Omental fat pad (tissue), 4 donors: Measurements from ENCODE around the gene GGN. TPM values are rescaled to one million over a fixed set of nuclear protein-coding genes. Genes with fewer than 3 reads are reported as not detected.
A peak's percentile ranks its signal among the peaks of the same experiment; 100 is the strongest.

Experiments used
- ATAC-seq: fragments of 150-250 bp; one replicate; pipeline ENCODE4 v1.9.1; 2016; ENCODE audit warnings: mild to moderate bottlenecking, moderate library complexity; ENCODE audit not compliant: low FRiP score
- DNase-seq: peaks from one replicate; pipeline ENCODE4 v3.0.0-alpha.2; 2019; ENCODE audit warnings: low spot score
- CTCF ChIP-seq, 3 donors: fragments of 450-650 bp; IDR thresholded peaks; one replicate each; pipeline ENCODE4 v1.5.1; 2016 to 2017; ENCODE audit warnings: antibody characterized with exemption in 3 of 3, mild to moderate bottlenecking in 3 of 3, moderate library complexity in 2 of 3
- total RNA-seq, 4 donors: library from RNA; depleted of rRNA; stranded (reverse); fragments of >200 nt; gene quantifications; one replicate each; pipeline ENCODE4 v1.1.0, GENCODE V29; 2016

GGN gene
- total RNA-seq, 4 donors from 2014 or later: not detected

- no peak for TF ChIP-seq CTCF (IDR thresholded peaks at IDR 0.05)
- DNase-seq: no peak
- no peak for ATAC-seq
Measured at GRCh38 chr19:38391911-38392464, 4.2 kb upstream of the GGN start.

DNA sequence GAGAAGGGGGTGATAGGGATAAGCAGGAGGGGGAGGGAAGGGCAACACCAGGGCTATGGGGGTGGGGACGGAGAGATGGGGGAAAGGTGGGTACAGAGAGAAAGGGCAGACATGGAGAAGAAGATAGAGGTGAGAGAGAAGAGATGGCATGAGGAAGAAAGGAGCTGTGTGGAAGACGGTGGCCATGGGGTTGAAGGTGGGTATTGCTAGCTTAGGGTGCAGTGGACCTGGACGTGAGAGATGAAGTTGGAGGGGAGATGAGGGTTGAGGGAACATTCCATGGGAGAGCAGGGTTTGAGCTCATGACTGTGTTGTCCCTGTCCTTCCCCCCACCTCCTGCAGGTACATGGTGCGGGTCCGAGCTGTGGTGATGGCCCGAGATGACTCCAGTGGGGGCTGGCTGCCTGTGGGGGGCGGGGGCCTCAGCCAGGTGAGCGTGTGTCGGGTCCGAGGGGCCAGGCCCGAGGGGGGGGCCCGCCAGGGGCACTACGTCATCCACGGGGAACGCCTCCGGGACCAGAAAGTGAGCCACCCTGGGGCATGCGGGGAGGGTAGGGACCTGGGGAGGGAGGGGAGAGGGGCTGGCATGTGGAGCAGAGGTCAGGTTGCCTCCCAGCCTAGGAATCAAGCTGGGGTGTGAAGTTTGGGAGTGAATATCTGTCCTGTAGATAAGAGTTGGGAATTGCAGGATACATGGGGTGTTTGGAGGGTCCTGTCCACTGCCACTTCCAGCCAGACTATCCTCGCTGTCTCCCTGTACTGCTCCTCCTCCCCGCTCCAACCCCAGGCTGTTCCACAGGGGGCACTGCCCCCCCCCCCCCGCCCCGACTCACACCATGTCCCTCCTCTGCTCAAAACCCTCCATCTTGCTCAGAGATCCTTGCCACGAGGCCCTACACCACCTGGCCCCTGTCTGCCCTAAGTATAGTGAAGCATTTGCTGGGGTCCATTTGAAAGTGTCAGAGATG lies 2.4 kb upstream of the GGN start:
- no peak for ATAC-seq
- DNase-seq: no peak
- TF ChIP-seq CTCF (IDR thresholded peaks at IDR 0.05): no peak

- ATAC-seq: no peak
- TF ChIP-seq CTCF (IDR thresholded peaks at IDR 0.05): no peak
- no peak for DNase-seq
Measured at GRCh38 chr19:38389101-38389925, 1.5 kb upstream of the GGN start.

GRCh38 chr19:38388349-38389100 lies 691 bp upstream of the GGN start, which contains the start of gene SPRED3:
Gene SPRED3, plus strand, starts transcription at chr19:38388697. Its CDS starts 1,606 bp downstream, at chr19:38390303.
- TF ChIP-seq CTCF (IDR thresholded peaks at IDR 0.05): no peak
- ATAC-seq (peak; percentile 6), DNase-seq (no peak)

DNA sequence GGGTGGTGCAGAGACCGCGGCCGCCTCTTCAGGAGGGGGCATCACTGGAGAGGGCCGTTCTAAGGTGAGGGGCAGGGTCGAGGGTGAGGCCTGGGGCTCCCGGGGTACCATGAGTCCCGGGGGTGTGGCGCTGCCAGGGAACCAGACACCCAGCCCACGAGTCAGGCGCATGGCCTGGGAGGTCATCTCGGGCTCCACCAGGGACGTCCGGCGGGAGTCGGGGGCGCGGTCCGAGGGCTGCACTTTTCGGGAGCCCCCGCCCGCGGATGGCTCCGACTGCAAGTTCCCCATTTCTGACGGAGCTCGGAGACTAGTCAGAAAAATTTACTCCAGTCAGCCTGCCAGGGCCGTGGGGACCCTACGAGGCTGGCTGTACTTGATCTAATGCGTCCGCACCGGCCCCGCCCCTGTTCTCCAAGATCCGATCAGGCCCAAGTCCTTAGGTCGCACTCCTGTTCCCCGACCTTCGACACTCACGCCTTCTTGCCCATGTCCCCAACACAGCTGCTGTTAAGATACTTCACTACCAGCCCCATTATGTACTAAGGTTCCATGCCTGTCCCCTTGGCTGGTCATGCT lies 774 bp downstream of the GGN start:
- ATAC-seq (no peak), DNase-seq (no peak)
- TF ChIP-seq CTCF (IDR thresholded peaks at IDR 0.05): no peak
